GM10248 (cell line): ENCODE results near the gene ZCCHC14.

Experiments
- CTCF ChIA-PET: fragments of 300-600 bp; sonication (Branson Sonifier 250); formaldehyde crosslinking; extraction: SDS; loops from one replicate; lab custom pipeline; 2021; ENCODE audit warnings: antibody characterized with exemption; lab: Yijun Ruan, JAX
- POLR2A ChIA-PET: fragments of 350-650 bp; sonication (Branson Sonifier 250); formaldehyde crosslinking; extraction: SDS; loops from one replicate; lab custom pipeline; 2020; ENCODE audit warnings: antibody characterized with exemption; lab: Yijun Ruan, JAX
- DNase-seq: peaks from one replicate; pipeline ENCODE4 v3.0.0; 2012; ENCODE audit errors: extremely low spot score
- TF ChIP-seq, protein P1 (sequence below): IDR thresholded peaks from 2 replicates; pipeline ENCODE4 v1.5.1; 2012; ENCODE audit warnings: mild to moderate bottlenecking, low read depth; ENCODE audit errors: extremely low read depth, missing control alignments, control extremely low read depth

The ZCCHC14 gene

GRCh38 chr16:87418644-87419043, 74.2 kb downstream of the ZCCHC14 start:
- POLR2A ChIA-PET: no interaction called here
- CTCF ChIA-PET: interaction anchor here (1.4 kb wide), 1 partner anchor 218 kb away, joined by 4 read pairs; no protein-coding TSS in a partner anchor
- TF ChIP-seq, protein P1, sequence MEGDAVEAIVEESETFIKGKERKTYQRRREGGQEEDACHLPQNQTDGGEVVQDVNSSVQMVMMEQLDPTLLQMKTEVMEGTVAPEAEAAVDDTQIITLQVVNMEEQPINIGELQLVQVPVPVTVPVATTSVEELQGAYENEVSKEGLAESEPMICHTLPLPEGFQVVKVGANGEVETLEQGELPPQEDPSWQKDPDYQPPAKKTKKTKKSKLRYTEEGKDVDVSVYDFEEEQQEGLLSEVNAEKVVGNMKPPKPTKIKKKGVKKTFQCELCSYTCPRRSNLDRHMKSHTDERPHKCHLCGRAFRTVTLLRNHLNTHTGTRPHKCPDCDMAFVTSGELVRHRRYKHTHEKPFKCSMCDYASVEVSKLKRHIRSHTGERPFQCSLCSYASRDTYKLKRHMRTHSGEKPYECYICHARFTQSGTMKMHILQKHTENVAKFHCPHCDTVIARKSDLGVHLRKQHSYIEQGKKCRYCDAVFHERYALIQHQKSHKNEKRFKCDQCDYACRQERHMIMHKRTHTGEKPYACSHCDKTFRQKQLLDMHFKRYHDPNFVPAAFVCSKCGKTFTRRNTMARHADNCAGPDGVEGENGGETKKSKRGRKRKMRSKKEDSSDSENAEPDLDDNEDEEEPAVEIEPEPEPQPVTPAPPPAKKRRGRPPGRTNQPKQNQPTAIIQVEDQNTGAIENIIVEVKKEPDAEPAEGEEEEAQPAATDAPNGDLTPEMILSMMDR: no peak
- DNase-seq: no peak

DNA sequence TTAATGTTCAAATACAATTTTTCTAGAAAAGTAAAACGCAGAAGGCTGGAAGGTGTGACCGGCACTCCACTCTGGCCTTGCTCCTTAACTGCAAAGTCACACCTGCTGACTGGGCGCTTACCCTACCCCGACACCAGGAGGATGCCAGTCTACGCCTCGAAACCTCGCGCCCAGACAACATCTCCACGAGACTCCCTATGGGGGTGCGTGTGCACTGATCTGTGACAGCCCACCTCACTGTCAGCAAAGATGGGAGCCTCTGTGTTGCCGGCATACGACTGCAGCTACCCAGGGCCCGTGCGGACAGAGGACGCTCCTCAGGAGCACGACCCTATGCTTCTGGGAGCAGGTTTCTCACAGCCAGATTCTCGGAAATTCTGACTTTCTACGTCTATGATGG, 74.6 kb downstream of the ZCCHC14 start:
- DNase-seq: no peak
- TF ChIP-seq, protein P1: no peak
- ChIA-PET POLR2A (no interaction called here), CTCF (interaction anchor here (1.4 kb wide), 1 partner anchor 218 kb away, joined by 4 read pairs; no protein-coding TSS in a partner anchor)

- TF ChIP-seq, protein P1: no peak
- POLR2A ChIA-PET: no interaction called here
- DNase-seq: no peak
- CTCF ChIA-PET: interaction anchor here (1.3 to 1.8 kb wide), 4 partner anchors 8 to 219 kb away, joined by 3 to 12 read pairs (median 5); no protein-coding TSS in a partner anchor
Measured at GRCh38 chr16:87417528-87417910, 75.3 kb downstream of the ZCCHC14 start.

- TF ChIP-seq, protein P1: peak; percentile 53
- no peak for DNase-seq
- POLR2A ChIA-PET: no interaction called here
- CTCF ChIA-PET: interaction anchor here (0.8 to 1.8 kb wide), 6 partner anchors 8 to 219 kb away, joined by 3 to 12 read pairs (median 4); no protein-coding TSS in a partner anchor
Measured at GRCh38 chr16:87416826-87417527, 75.8 kb downstream of the ZCCHC14 start.

DNA sequence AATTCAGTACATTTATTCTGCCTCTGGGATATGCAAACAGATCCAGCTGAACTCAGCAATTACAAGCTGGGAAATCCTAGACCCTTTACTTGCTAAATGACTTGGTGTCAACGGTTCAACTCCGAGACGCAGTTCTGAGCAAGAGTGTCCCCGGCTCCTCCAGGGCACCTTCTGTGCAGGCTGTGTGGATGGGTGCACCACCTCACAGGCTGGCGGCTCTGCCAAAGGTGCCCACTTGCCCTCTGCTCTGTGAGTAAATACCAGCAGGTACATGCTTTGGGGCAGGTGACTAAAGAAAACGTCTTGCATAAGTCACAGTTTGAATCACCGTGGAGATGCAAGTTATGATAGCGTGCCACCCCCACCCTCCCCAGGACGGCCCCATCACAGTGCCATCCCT, 77.4 kb downstream of the ZCCHC14 start:
- TF ChIP-seq, protein P1: no peak
- POLR2A ChIA-PET: no interaction called here
- no peak for DNase-seq
- CTCF ChIA-PET: no interaction called here

DNA sequence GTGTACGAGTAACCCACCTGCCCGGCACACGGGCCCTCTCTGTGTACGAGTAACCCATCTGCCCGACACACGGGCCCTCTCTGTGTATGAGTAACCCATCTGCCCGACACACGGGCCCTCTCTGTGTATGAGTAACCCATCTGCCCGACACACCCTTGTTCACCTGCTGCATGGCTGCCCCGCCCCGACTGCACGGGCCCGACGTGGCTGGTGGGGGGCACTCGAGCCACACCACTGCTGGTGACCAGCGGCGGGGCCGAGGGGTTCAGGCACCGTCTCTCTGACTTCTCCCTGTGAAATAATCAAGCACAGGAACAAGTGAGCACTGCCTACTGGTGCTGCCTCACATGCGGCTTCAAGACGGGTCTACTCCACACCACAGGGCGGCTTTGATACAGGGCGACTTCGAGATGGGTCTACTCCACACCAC, 78.6 kb downstream of the ZCCHC14 start:
- no peak for DNase-seq
- ChIA-PET CTCF (no interaction called here), POLR2A (no interaction called here)
- TF ChIP-seq, protein P1: no peak
